GM12878 (cell line): ENCODE data around the gene TMEM167B. TPM values are rescaled to one million over a fixed set of nuclear protein-coding genes. Genes with fewer than 3 reads are reported as not detected.

Experiments
- ATAC-seq: fragments of 200-7000 bp; cut with Tn5 transposase; 3 replicates; pipeline ENCODE4 v1.9.1; 2020; ENCODE audit warnings: mild to moderate bottlenecking, moderate library complexity
- BruUV-seq: library from RNA; stranded (reverse); fragments of 400-500 nt; replicated peaks from 2 replicates; lab custom pipeline; 2021; lab: Mats Ljungman, UMichigan
- CTCF ChIA-PET: fragments of 300-600 bp; sonication (Branson Sonifier 250); formaldehyde crosslinking; extraction: SDS; loops from one replicate; lab custom pipeline; 2021; ENCODE audit warnings: inconsistent platforms; lab: Yijun Ruan, JAX
- POLR2A ChIA-PET: fragments of 350-600 bp; formaldehyde crosslinking; extraction: SDS; loops from one replicate; lab custom pipeline; 2021; ENCODE audit warnings: inconsistent platforms; lab: Charles Lee
- RAD21 ChIA-PET: fragments of 300-600 bp; sonication (Branson Sonifier 250); formaldehyde crosslinking; loops from one replicate; lab custom pipeline; 2023; ENCODE audit warnings: antibody characterized with exemption; ENCODE audit not compliant: unreplicated experiment; lab: Charles Lee
- SMC1A ChIA-PET: fragments of 300-600 bp; sonication (Branson Sonifier 250); formaldehyde crosslinking; loops from one replicate; lab custom pipeline; 2023; ENCODE audit not compliant: unreplicated experiment, uncharacterized antibody; lab: Charles Lee
- DNase-seq: peaks from one replicate; pipeline ENCODE4 v3.0.0-alpha.2; 2011; ENCODE audit warnings: low read depth, low spot score
- FAIRE-seq: peaks from 3 replicates; lab custom pipeline; 2011; peaks lifted over from hg19 to GRCh38; lab: Jason Lieb, UNC
- H2AFZ ChIP-seq: 2 replicates; pipeline ENCODE4 v1.6.0; 2011; ENCODE audit warnings: low read depth, low read length, control low read depth; ENCODE audit not compliant: control insufficient read depth
- H3K27ac ChIP-seq: 2 replicates; pipeline ENCODE4 v1.5.1; 2011; ENCODE audit warnings: control low read depth; ENCODE audit not compliant: control insufficient read depth, insufficient read depth
- H3K27me3 ChIP-seq, 2 experiments: replicated peaks in 1 of 2; 2 replicates each; pipeline versions ENCODE4 v1.6.0 to v1.6.1; 2011; ENCODE audit warnings: low read length in 1 of 2; ENCODE audit not compliant: control insufficient read depth in 2 of 2, insufficient read depth in 2 of 2
- H3K36me3 ChIP-seq, 2 experiments: 2 replicates each; pipeline ENCODE4 v1.5.1; 2011; ENCODE audit warnings: low read length in 1 of 2; ENCODE audit not compliant: control insufficient read depth in 2 of 2, insufficient read depth in 2 of 2
- H3K4me1 ChIP-seq: 2 replicates; pipeline ENCODE4 v1.6.1; 2011; ENCODE audit warnings: mild to moderate bottlenecking, low read length, moderate library complexity, mixed read lengths; ENCODE audit not compliant: control insufficient read depth, insufficient read depth
- H3K4me2 ChIP-seq: 2 replicates; pipeline ENCODE4 v1.6.0; 2011; ENCODE audit warnings: control low read depth; ENCODE audit not compliant: control insufficient read depth, insufficient read depth
- H3K4me3 ChIP-seq: fragments of 200-600 bp; sonication (generic); 2 replicates; pipeline ENCODE4 v1.5.1; 2016
- H3K79me2 ChIP-seq: 2 replicates; pipeline ENCODE4 v1.6.0; 2011; ENCODE audit warnings: low read length; ENCODE audit not compliant: control insufficient read depth, insufficient read depth
- H3K9ac ChIP-seq: 2 replicates; pipeline ENCODE4 v1.8.0; 2011; ENCODE audit warnings: low read length, control low read depth, mixed read lengths; ENCODE audit not compliant: control insufficient read depth, insufficient read depth
- H3K9me3 ChIP-seq: replicated peaks from 3 replicates; pipeline ENCODE4 v1.5.1; 2011; ENCODE audit warnings: mild to moderate bottlenecking, low read length; ENCODE audit not compliant: control insufficient read depth, insufficient read depth
- H4K20me1 ChIP-seq: 2 replicates; pipeline ENCODE4 v1.6.0; 2011; ENCODE audit not compliant: control insufficient read depth, insufficient read depth
- BCL3 ChIP-seq: IDR thresholded peaks from 2 replicates; pipeline ENCODE4 v1.6.1; 2011; ENCODE audit warnings: borderline replicate concordance, low read depth, mild to moderate bottlenecking, moderate library complexity, low read length; ENCODE audit not compliant: insufficient read depth, poor library complexity, severe bottlenecking
- BCLAF1 ChIP-seq: fragments of 450-650 bp; IDR thresholded peaks from 2 replicates; pipeline ENCODE4 v1.6.1; 2017; ENCODE audit warnings: antibody characterized with exemption, mild to moderate bottlenecking, moderate library complexity
- MAX ChIP-seq: IDR thresholded peaks from 2 replicates; pipeline ENCODE4 v1.6.1; 2012; ENCODE audit warnings: low read depth, low read length, improper control_type of control experiment
- RB1 ChIP-seq: fragments of 450-650 bp; formaldehyde crosslinking; IDR thresholded peaks from 2 replicates; pipeline ENCODE4 v1.6.1; 2017; ENCODE audit warnings: mild to moderate bottlenecking, borderline replicate concordance
- SKIL ChIP-seq: fragments of 450-650 bp; IDR thresholded peaks from 2 replicates; pipeline ENCODE4 v1.6.1; 2017; ENCODE audit warnings: mild to moderate bottlenecking, low read depth, inconsistent platforms; ENCODE audit not compliant: poor library complexity, severe bottlenecking
- SMAD5 ChIP-seq: IDR thresholded peaks from 2 replicates; pipeline ENCODE4 v1.6.1; 2016; ENCODE audit warnings: antibody characterized with exemption, low read depth
- STAT3 ChIP-seq: IDR thresholded peaks from 2 replicates; pipeline ENCODE4 v1.6.1; 2011; ENCODE audit warnings: low read depth, low read length, improper control_type of control experiment
- SUPT20H ChIP-seq: IDR thresholded peaks from 2 replicates; pipeline ENCODE4 v1.6.1; 2011; ENCODE audit warnings: low read depth, mild to moderate bottlenecking, low read length, moderate library complexity, borderline replicate concordance; ENCODE audit not compliant: control insufficient read depth
- WGBS: methylation state at CpG from one replicate; pipeline ENCODE4 v1.1.6; 2016; ENCODE audit warnings: low lambda C conversion rate; ENCODE audit not compliant: insufficient replicate concordance, insufficient coverage; ENCODE audit errors: missing lambda C conversion rate; 5-methylcytosine and 5-hydroxymethylcytosine counted together
- in situ Hi-C: fragments of 300-500 bp; cut with MboI; formaldehyde crosslinking; loops from 9 replicates; pipeline ENCODE4 v1.14.3; 2018; ENCODE audit warnings: mixed read lengths
- intact Hi-C: fragments of 100-400 bp; cut with micrococcal nuclease; formaldehyde crosslinking; loops from one replicate; pipeline ENCODE4 v1.14.2; 2022; ENCODE audit not compliant: unreplicated experiment
- polyA plus RNA-seq, 11 experiments: library from polyadenylated mRNA; depleted of rRNA in 4 of 11; unstranded in 6 of 11; stranded (reverse) in 5 of 11; fragments of >200 nt; fragmentation: Nextera tagmentation in 4 of 11; fragmentation: Illumina TruSeq in 1 of 11; extraction: Ambion mirVana in 4 of 11; extraction: Trizol in 1 of 11; gene quantifications; 1 replicate in 1 of 11; 2 replicates in 10 of 11; pipeline versions ENCODE4 v1.2.1 to v1.2.3, GENCODE V29; 2011 to 2016; ENCODE audit warnings: inconsistent platforms in 2 of 11, missing spikeins in 2 of 11, low read depth in 1 of 11
- total RNA-seq, 4 experiments: library from RNA; depleted of rRNA in 3 of 4; stranded (reverse); fragments of >200 nt in 3 of 4; fragmentation: Illumina TruSeq in 1 of 4; extraction: Trizol in 1 of 4; gene quantifications; 2 replicates each; pipeline versions ENCODE4 v1.2.1 to v1.2.3, GENCODE V29; 2013 to 2021

The TMEM167B gene
- total and polyA plus RNA-seq, 10 of the 15 experiments (the other 5 are each of a cell fraction or from before 2014, with no cell fraction given): 15.6 to 26.1 (median 21.1) TPM

- Histone ChIP-seq H3K9ac (no peak overlapping the region), H3K79me2 (no peaks in the 10 kb centered on the region), H4K20me1 (no peaks in the 10 kb centered on the region), H3K27ac (no peak overlapping the region), H3K4me3 (no peak overlapping the region), H3K4me1 (peaks cover 10% of the 10 kb centered on the region), H3K27me3 (no peaks in the 10 kb centered on the region), H3K36me3 (no peaks in the 10 kb centered on the region), H3K9me3 (no peaks in the 10 kb centered on the region), H3K4me2 (peak overlapping the region; percentile 6; the same call in 1 of the 2 replicates), H2AFZ (peak overlapping the region; percentile 37)
- POLR2A ChIA-PET: no interaction called here
- in situ Hi-C loops: no loop called here
- CTCF ChIA-PET: interaction anchor here (0.8 to 2.5 kb wide), 7 partner anchors 22 to 306 kb away, joined by 3 to 9 read pairs (median 3); a partner anchor contains a TSS
- peak; percentile 74 for ATAC-seq
- RAD21 ChIA-PET: interaction anchor here (1.2 kb wide), 1 partner anchor 172 kb away, joined by 3 read pairs; the partner anchor contains the start of gene MYBPHL
- no peak for FAIRE-seq
- no TSS peak for BruUV-seq
- TF ChIP-seq BCL3: no peak
- TF ChIP-seq SUPT20H: no peak
- DNase-seq: no peak
- 65% methylated on average over 7 of the region's 7 CpGs for WGBS
- intact Hi-C loops: no loop called here
- SMC1A ChIA-PET: interaction anchor here (1.0 to 2.0 kb wide), 5 partner anchors 19 to 53 kb away, joined by 3 to 5 read pairs (median 3); no protein-coding TSS in a partner anchor
These were observed 43.9 kb downstream of the TMEM167B start for GRCh38 chr1:109134423-109134822.

GRCh38 chr1:109135940-109136339, 45.4 kb downstream of the TMEM167B start:
- POLR2A ChIA-PET: no interaction called here
- H4K20me1 ChIP-seq: no peaks in the 10 kb centered on the region
- H3K36me3 ChIP-seq: no peaks in the 10 kb centered on the region
- no peaks in the 10 kb centered on the region for H3K79me2 ChIP-seq
- BruUV-seq: no TSS peak
- H3K4me2 ChIP-seq: no peak overlapping the region
- FAIRE-seq (no peak), ATAC-seq (no peak), DNase-seq (no peak)
- H2AFZ ChIP-seq: no peak overlapping the region
- in situ Hi-C loops (no loop called here), intact Hi-C loops (no loop called here)
- CTCF ChIA-PET: interaction anchor here (1.0 to 2.5 kb wide), 4 partner anchors 23 to 397 kb away, joined by 3 to 9 read pairs (median 4); a partner anchor contains a TSS
- H3K27ac ChIP-seq: no peak overlapping the region
- WGBS: 45% methylated on average over 3 of the region's 3 CpGs
- H3K4me3 ChIP-seq: no peak overlapping the region
- H3K4me1 ChIP-seq: peaks cover 10% of the 10 kb centered on the region
- H3K9me3 ChIP-seq: no peaks in the 10 kb centered on the region
- RAD21 ChIA-PET: no interaction called here
- no peaks in the 10 kb centered on the region for H3K27me3 ChIP-seq
- no peak overlapping the region for H3K9ac ChIP-seq
- SMC1A ChIA-PET: interaction anchor here (0.8 kb wide), 1 partner anchor 53 kb away, joined by 3 read pairs; no protein-coding TSS in a partner anchor
- TF ChIP-seq MAX (no peak), RB1 (no peak), STAT3 (no peak), BCLAF1 (no peak), SMAD5 (no peak), SKIL (no peak)
